ENCODE measurements around the gene FAM120AOS.

Gene FAM120AOS

DNA sequence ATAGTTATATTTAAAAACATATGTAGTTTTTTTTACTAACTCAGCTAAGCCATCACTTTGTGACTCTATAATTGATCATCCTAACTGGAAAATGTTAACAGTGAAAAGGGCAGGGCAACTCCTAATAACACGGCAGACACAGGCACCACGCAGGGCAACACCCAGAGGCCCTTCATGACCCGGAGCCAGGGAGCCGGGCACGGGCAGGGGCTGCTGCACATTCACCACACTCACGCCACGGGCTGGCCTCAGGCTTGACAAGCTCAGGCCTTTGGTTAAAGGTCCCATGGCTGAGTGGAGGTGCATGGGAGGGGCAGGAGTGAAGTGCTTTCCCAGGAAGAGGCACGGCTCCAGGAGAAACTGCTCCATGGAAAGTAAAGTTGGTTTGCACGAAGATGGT, 54.9 kb downstream of the FAM120AOS start:
- H3K4me3 ChIP-seq (ENCODE audit: low read length): no peak overlapping the region
- H3K36me3 ChIP-seq (ENCODE audit: control insufficient read depth, insufficient read depth, low read length): no peaks in the 10 kb centered on the region
- H3K9me3 ChIP-seq (ENCODE audit: control insufficient read depth, low read length): no peaks in the 10 kb centered on the region
- H3K4me1 ChIP-seq (ENCODE audit: control insufficient read depth, insufficient read depth, low read length): no peaks in the 10 kb centered on the region
- H3K9ac ChIP-seq (ENCODE audit: low read length): no peak overlapping the region
- H3K27me3 ChIP-seq (ENCODE audit: control insufficient read depth, insufficient read depth, low read length): peaks cover 2% of the 10 kb centered on the region

DNA sequence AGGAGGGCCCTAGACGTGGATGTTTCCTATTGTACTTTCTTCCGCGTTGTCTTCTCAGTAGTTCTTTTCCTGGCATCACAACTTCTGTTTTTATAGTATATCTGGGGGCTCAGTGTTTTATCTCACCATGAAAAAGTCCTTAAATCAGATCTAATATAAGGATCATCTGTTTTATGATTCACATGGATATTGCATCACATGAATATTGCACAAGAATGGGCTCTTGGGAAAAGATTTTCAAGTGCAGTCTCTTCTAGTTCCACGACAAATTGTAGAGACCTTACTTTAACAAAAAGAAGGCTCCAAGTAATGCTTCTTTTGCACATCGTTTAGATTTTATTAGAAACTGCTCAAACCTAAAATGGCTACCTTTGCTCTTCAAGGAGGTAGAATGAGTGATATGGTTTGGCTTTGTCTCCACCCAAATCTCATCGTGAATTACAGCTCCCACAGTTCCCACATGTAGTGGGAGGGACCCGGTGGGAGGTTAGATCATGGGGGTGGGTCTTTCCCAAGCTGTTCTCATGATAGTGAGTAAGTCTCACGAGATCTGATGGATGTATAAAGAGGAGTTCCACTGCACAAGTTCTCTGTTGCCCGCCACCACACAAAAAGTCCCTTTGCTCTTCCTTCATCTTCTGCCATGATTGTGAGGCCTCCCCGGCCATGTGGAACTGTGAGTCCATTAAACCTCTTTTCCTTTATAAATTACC, 55.6 kb downstream of the FAM120AOS start:
- no peaks in the 10 kb centered on the region for H3K36me3 ChIP-seq (ENCODE audit: control insufficient read depth, insufficient read depth, low read length)
- H3K27me3 ChIP-seq (ENCODE audit: control insufficient read depth, insufficient read depth, low read length): peaks cover 2% of the 10 kb centered on the region
- H3K4me1 ChIP-seq (ENCODE audit: control insufficient read depth, insufficient read depth, low read length): no peaks in the 10 kb centered on the region
- H3K4me3 ChIP-seq (ENCODE audit: low read length): no peak overlapping the region
- no peaks in the 10 kb centered on the region for H3K9me3 ChIP-seq (ENCODE audit: control insufficient read depth, low read length)
- H3K9ac ChIP-seq (ENCODE audit: low read length): no peak overlapping the region

Measured in mucosa of stomach (tissue), 1 donor.